HEK293 (cell line): ENCODE results near the gene CACNA1G.

Source experiments
- CTCF ChIP-seq: fragments of 450-650 bp; formaldehyde crosslinking; IDR thresholded peaks from 2 replicates; pipeline ENCODE4 v1.5.1; 2016; ENCODE audit warnings: missing biosample characterization, missing genetic modification characterization
- MYNN ChIP-seq: fragments of 450-650 bp; formaldehyde crosslinking; IDR thresholded peaks from 2 replicates; pipeline ENCODE4 v1.5.1; 2016; ENCODE audit warnings: missing biosample characterization, missing genetic modification characterization, borderline replicate concordance
- ZBTB1 ChIP-seq: fragments of 450-650 bp; formaldehyde crosslinking; IDR thresholded peaks from 2 replicates; pipeline ENCODE4 v1.5.1; 2016; ENCODE audit warnings: missing biosample characterization, missing genetic modification characterization
- ZBTB11 ChIP-seq: fragments of 450-650 bp; formaldehyde crosslinking; conservative IDR thresholded peaks from 2 replicates; pipeline ENCODE4 v1.5.1; 2016; ENCODE audit warnings: low read depth, missing biosample characterization, missing genetic modification characterization
- ZIC2 ChIP-seq: fragments of 450-650 bp; formaldehyde crosslinking; IDR thresholded peaks from 2 replicates; pipeline ENCODE4 v1.5.1; 2016; ENCODE audit warnings: missing biosample characterization, missing genetic modification characterization
- ZNF514 ChIP-seq: fragments of 450-650 bp; formaldehyde crosslinking; IDR thresholded peaks from 2 replicates; pipeline ENCODE4 v1.5.1; 2016; ENCODE audit warnings: missing biosample characterization, missing genetic modification characterization
- TF ChIP-seq, protein P1 (sequence below): fragments of 450-650 bp; formaldehyde crosslinking; IDR thresholded peaks from 2 replicates; pipeline ENCODE4 v1.5.1; 2016; ENCODE audit warnings: missing biosample characterization, missing genetic modification characterization

- TF ChIP-seq ZBTB1 (no peak), ZNF514 (tag by site-specific recombination) (no peak), CTCF (tag by site-specific recombination) (no peak), ZIC2 (tag by site-specific recombination) (no peak), ZBTB11 (tag by site-specific recombination) (no peak), MYNN (tag by site-specific recombination) (no peak)
- TF ChIP-seq, protein P1, sequence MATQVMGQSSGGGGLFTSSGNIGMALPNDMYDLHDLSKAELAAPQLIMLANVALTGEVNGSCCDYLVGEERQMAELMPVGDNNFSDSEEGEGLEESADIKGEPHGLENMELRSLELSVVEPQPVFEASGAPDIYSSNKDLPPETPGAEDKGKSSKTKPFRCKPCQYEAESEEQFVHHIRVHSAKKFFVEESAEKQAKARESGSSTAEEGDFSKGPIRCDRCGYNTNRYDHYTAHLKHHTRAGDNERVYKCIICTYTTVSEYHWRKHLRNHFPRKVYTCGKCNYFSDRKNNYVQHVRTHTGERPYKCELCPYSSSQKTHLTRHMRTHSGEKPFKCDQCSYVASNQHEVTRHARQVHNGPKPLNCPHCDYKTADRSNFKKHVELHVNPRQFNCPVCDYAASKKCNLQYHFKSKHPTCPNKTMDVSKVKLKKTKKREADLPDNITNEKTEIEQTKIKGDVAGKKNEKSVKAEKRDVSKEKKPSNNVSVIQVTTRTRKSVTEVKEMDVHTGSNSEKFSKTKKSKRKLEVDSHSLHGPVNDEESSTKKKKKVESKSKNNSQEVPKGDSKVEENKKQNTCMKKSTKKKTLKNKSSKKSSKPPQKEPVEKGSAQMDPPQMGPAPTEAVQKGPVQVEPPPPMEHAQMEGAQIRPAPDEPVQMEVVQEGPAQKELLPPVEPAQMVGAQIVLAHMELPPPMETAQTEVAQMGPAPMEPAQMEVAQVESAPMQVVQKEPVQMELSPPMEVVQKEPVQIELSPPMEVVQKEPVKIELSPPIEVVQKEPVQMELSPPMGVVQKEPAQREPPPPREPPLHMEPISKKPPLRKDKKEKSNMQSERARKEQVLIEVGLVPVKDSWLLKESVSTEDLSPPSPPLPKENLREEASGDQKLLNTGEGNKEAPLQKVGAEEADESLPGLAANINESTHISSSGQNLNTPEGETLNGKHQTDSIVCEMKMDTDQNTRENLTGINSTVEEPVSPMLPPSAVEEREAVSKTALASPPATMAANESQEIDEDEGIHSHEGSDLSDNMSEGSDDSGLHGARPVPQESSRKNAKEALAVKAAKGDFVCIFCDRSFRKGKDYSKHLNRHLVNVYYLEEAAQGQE (tag by site-specific recombination): 0 out of 2 replicates have a peak, but pooled peaks have one; percentile 15
Measured at GRCh38 chr17:50559674-50560184, 786 bp upstream of the CACNA1G start.
